Tibial nerve (tissue), 4 donors: Measurements from ENCODE around the gene RCAN1. TPM values are rescaled to one million over a fixed set of nuclear protein-coding genes. Genes with fewer than 3 reads are reported as not detected.
"Not testable (repeated sequence)": the region's sequence is repeated elsewhere in the genome, so short reads cannot be mapped to it uniquely, and the experiment has no call there.

Source experiments
- DNase-seq, 2 donors: peaks; one replicate each; pipeline ENCODE4 v3.0.0-alpha.2; 2019; ENCODE audit warnings: low spot score in 2 of 2
- H3K27ac ChIP-seq, 4 donors: fragments of 200-600 bp; sonication (generic) in 3 of 4; one replicate each; pipeline ENCODE4 v1.5.1; 2017 to 2019; ENCODE audit warnings: mild to moderate bottlenecking in 1 of 4
- H3K27me3 ChIP-seq, 2 donors: fragments of 200-600 bp; sonication (generic) in 1 of 2; one replicate each; pipeline versions ENCODE4 v1.5.1 to v1.6.0; 2017 to 2019
- H3K36me3 ChIP-seq, 3 donors: fragments of 200-600 bp; sonication (generic); one replicate each; pipeline ENCODE4 v1.5.1; 2018 to 2019
- H3K4me1 ChIP-seq, 4 donors: fragments of 200-600 bp; sonication (generic) in 3 of 4; one replicate each; pipeline ENCODE4 v1.5.1; 2017 to 2019
- H3K4me3 ChIP-seq, 4 donors: fragments of 200-600 bp; sonication (generic) in 3 of 4; one replicate each; pipeline ENCODE4 v1.5.1; 2017 to 2019; ENCODE audit warnings: mild to moderate bottlenecking in 1 of 4, moderate library complexity in 1 of 4
- H3K9me3 ChIP-seq, 4 donors: fragments of 200-600 bp; sonication (generic) in 3 of 4; one replicate each; pipeline ENCODE4 v1.5.1; 2017 to 2019
- EP300 ChIP-seq, 2 donors: sonication (generic); formaldehyde crosslinking; IDR thresholded peaks; one replicate each; pipeline ENCODE4 v1.6.1; 2017; ENCODE audit warnings: antibody characterized with exemption in 2 of 2, mild to moderate bottlenecking in 1 of 2
- POLR2A ChIP-seq, 2 donors: fragments of 450-650 bp; IDR thresholded peaks; one replicate each; pipeline ENCODE4 v1.6.1; 2017; ENCODE audit warnings: antibody characterized with exemption in 2 of 2, mild to moderate bottlenecking in 2 of 2, moderate library complexity in 2 of 2
- WGBS, 2 donors: methylation state at CpG; one replicate each; pipeline ENCODE4 v1.1.5; 2018; 5-methylcytosine and 5-hydroxymethylcytosine counted together
- total RNA-seq, 4 donors: library from RNA; depleted of rRNA; stranded (reverse); fragments of >200 nt; gene quantifications; one replicate each; pipeline ENCODE4 v1.1.0, GENCODE V29; 2016
- TF ChIP-seq, protein P1 (sequence below), 5 experiments: fragments of 200-600 bp in 3 of 5; fragments of 450-650 bp in 2 of 5; sonication (generic) in 3 of 5; IDR thresholded peaks; one replicate each; pipeline ENCODE4 v1.5.1; 2016 to 2019; ENCODE audit warnings: antibody characterized with exemption in 5 of 5, mild to moderate bottlenecking in 3 of 5, moderate library complexity in 2 of 5

RCAN1 gene
- total RNA-seq, 4 donors from 2014 or later = 51.8 to 71.2 (median 66.7) TPM

DNA sequence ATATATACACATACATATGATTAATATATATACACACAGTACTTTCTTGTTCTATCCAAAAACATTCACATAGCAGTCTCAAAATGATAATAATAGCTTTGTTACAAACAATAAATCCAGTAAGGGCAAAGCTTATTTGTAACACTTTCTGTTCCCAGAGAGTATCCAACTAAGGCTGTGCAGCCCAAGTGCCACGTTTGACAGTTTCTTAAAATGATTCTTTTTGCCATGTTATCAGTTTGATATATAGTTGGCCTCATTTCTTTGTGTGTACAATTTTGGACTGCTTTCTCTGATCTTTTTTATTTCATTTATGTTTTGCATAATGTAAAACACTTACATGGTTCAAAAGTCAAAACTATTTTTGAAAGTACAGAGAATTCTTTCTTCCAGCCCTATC, 114.7 kb downstream of the RCAN1 start:
- DNase-seq = no peak

DNA sequence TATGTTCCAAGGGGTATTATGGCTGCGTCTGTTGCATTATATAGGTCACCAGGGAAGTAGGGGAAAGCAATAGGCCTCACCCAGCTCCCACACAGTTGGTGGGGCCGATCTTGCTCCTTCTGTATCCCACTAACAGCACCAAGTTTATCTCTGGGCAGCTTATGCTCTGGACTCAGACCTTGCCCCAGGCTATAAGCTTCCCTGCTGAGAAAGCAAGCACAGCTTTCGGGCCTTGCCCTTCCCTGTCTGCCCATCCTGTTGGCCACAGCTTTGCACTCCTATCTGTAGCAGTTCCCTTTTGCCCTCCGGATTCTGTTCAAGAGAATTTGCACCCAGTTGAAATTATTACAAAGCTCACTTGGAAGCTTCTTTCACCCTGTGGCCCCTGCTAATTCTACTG, 115.8 kb downstream of the RCAN1 start:
- H3K36me3 ChIP-seq = no peaks in the 10 kb centered on the region
- no peaks in the 10 kb centered on the region for H3K27me3 ChIP-seq
- peaks cover 0 to 39% (median 2%) of the 10 kb centered on the region in 4 donors for H3K9me3 ChIP-seq
- no peak overlapping the region for H3K4me3 ChIP-seq
- DNase-seq = no peak
- no peak for TF ChIP-seq EP300 (IDR thresholded peaks at IDR 0.05)
- no peak for TF ChIP-seq POLR2A (IDR thresholded peaks at IDR 0.05)
- TF ChIP-seq, protein P1, sequence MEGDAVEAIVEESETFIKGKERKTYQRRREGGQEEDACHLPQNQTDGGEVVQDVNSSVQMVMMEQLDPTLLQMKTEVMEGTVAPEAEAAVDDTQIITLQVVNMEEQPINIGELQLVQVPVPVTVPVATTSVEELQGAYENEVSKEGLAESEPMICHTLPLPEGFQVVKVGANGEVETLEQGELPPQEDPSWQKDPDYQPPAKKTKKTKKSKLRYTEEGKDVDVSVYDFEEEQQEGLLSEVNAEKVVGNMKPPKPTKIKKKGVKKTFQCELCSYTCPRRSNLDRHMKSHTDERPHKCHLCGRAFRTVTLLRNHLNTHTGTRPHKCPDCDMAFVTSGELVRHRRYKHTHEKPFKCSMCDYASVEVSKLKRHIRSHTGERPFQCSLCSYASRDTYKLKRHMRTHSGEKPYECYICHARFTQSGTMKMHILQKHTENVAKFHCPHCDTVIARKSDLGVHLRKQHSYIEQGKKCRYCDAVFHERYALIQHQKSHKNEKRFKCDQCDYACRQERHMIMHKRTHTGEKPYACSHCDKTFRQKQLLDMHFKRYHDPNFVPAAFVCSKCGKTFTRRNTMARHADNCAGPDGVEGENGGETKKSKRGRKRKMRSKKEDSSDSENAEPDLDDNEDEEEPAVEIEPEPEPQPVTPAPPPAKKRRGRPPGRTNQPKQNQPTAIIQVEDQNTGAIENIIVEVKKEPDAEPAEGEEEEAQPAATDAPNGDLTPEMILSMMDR (IDR thresholded peaks at IDR 0.05) = no peak
- no peak overlapping the region for H3K27ac ChIP-seq
- WGBS, 2 donors = 86 to 88% methylated on average over 4 of the region's 4 CpGs
- H3K4me1 ChIP-seq = no peaks in the 10 kb centered on the region

More for the DNA sequence above, 114.7 kb downstream of the RCAN1 start:
- Histone ChIP-seq H3K4me3 (no peak overlapping the region), H3K27me3 (no peaks in the 10 kb centered on the region), H3K9me3 (peaks cover 0 to 39% (median 2%) of the 10 kb centered on the region in 4 donors), H3K27ac (no peak overlapping the region), H3K36me3 (no peaks in the 10 kb centered on the region), H3K4me1 (no peaks in the 10 kb centered on the region)
- TF ChIP-seq, protein P1 (IDR thresholded peaks at IDR 0.05) = no peak
- TF ChIP-seq POLR2A (IDR thresholded peaks at IDR 0.05) (no peak), EP300 (IDR thresholded peaks at IDR 0.05) (no peak)
- WGBS, 2 donors = 47 to 71% methylated on average over 1 of the region's 1 CpG

DNA sequence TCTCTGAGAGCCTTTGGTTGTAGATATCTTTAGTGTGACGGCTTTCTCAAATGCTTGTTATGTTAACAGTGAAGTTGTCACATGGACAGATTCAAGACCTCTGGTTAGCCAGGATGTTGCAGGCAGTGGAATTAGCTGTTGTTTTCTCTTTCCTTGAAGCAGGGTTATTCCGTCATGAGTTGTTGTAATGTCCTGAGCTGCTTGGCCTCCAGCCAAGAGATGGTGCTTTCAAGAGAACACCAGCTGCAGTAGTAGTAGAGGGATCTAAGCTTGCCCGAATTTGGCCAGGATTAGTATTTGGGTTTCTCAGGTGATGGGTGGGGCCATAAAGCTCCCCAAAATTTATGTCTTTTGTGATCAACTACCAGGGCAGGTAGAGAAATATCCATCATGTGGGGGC, 116.3 kb downstream of the RCAN1 start:
- DNase-seq = no peak
- H3K36me3 ChIP-seq = no peaks in the 10 kb centered on the region
- TF ChIP-seq, protein P1 (IDR thresholded peaks at IDR 0.05) = no peak
- TF ChIP-seq EP300 (IDR thresholded peaks at IDR 0.05) = no peak
- TF ChIP-seq POLR2A (IDR thresholded peaks at IDR 0.05) = no peak
- H3K27ac ChIP-seq = no peak overlapping the region
- no peak overlapping the region for H3K4me3 ChIP-seq
- no peaks in the 10 kb centered on the region for H3K4me1 ChIP-seq
- H3K9me3 ChIP-seq = peaks cover 0 to 39% (median 2%) of the 10 kb centered on the region in 4 donors
- 59 to 63% methylated on average over 3 of the region's 3 CpGs for WGBS, 2 donors
- H3K27me3 ChIP-seq = no peaks in the 10 kb centered on the region

DNA sequence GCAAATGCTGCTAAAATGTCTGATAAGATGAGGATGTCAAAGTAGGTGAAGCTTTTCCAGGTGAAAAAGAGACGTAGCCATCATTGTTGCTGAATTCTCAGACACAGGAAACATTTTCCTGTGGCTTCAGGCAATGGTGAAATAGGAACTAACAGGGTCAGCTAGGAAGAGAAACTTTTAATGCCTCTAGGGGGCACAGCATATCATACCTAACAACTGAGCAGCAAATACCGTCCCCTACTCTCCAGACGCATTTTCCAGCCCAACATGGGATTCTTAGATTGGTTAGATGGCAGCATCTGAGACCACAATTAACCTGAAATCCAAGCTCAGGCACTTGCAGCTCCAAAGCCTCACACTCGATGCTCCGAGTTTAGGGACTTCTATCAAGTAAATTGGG, 131.1 kb downstream of the RCAN1 start:
- H3K4me1 ChIP-seq, H3K27ac ChIP-seq, H3K27me3 ChIP-seq, H3K36me3 ChIP-seq, H3K9me3 ChIP-seq, H3K4me3 ChIP-seq, DNase-seq: not testable (repeated sequence)
- WGBS, 2 donors = no CpG with 5 or more reads among the region's 5 CpGs

DNA sequence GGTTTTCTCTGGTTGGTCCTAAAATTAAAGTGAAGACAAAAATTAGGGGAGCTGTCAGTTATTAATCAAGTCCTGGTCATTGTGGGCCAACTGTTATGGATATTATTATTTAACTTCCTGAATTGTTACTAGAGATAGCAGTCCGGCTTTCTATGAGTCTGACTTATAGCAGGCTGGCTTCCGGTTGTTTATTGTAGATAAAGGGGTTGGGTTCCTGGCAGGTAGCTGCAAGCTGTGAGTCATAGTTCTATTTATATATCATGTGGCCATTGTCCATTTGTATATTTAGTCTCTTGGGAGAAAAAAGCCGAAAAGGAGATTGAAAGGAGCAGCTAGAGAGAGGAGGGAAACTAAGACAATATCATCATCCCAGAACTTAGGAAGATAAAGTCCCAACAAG, 131.5 kb downstream of the RCAN1 start:
- WGBS, 2 donors = no CpG with 5 or more reads among the region's 3 CpGs
- not testable (repeated sequence) for H3K4me3 ChIP-seq

DNA sequence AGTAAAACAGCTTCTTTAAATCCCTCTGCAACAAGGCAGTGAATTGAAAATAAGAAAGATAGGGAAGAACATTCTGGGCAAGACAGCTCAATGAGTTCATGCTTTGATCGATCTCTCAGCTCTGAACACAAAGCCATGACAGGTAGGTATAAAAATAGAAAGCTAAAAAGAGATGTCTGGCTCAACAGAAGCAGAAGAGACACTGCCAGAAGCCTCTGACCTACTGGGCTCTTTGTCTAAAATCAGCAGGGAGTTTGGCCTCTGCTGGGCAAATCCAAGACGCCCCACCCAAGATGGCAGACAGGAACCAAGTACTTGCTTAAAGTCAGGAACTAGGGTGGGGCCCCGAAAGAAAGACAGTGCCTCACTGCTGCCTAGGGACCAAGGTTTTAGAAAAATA, 147.6 kb downstream of the RCAN1 start:
- H3K4me1 ChIP-seq, H3K27me3 ChIP-seq, DNase-seq, H3K4me3 ChIP-seq, H3K27ac ChIP-seq, H3K36me3 ChIP-seq, H3K9me3 ChIP-seq: not testable (repeated sequence)
- no CpG with 5 or more reads among the region's 3 CpGs for WGBS, 2 donors

More for the DNA sequence above, 131.5 kb downstream of the RCAN1 start:
- H3K36me3 ChIP-seq, H3K9me3 ChIP-seq, DNase-seq, H3K4me1 ChIP-seq, H3K27me3 ChIP-seq, H3K27ac ChIP-seq: not testable (repeated sequence)

Other genes with a start within 250 kb of the RCAN1 start
- 10 to 100 TPM in 2 of 4 donors, 1 to 10 TPM in 2; 9.0 to 38.5 (median 12.4) TPM for gene SMIM11, start 239.6 kb downstream of the RCAN1 start, total RNA-seq
- not detected for gene SMIM34, start 191.2 kb downstream of the RCAN1 start, total RNA-seq
- 10 to 100 TPM in 1 of 4 donors, 1 to 10 TPM in 3; 2.2 to 10.2 (median 2.9) TPM for gene KCNE1, start 102.9 kb downstream of the RCAN1 start, total RNA-seq
- 10 to 100 TPM in 1 of 4 donors, 1 to 10 TPM in 3; 3.3 to 11.6 (median 7.0) TPM for gene CLIC6, start 53.9 kb upstream of the RCAN1 start, total RNA-seq